ENCODE measurements around the gene FCN2.
A peak's percentile ranks its signal among the peaks of the same experiment; 100 is the strongest.
"Not testable (repeated sequence)": the region's sequence is repeated elsewhere in the genome, so short reads cannot be mapped to it uniquely, and the experiment has no call there.

FCN2 gene

GRCh38 chr9:134847138-134847537, 33.5 kb upstream of the FCN2 start:
- no peak for DNase-seq (ENCODE audit: low read depth, low spot score)

- no peak for DNase-seq (ENCODE audit: low read depth, low spot score)
Observed at GRCh38 chr9:134847752-134848432, 32.7 kb upstream of the FCN2 start.

- DNase-seq (ENCODE audit: low read depth, low spot score), result no peak
Observed at GRCh38 chr9:134848504-134848903, 32.1 kb upstream of the FCN2 start.

GRCh38 chr9:134850611-134851010, 30.0 kb upstream of the FCN2 start:
- DNase-seq (ENCODE audit: low read depth, low spot score), result no peak

- no peak for DNase-seq (ENCODE audit: low read depth, low spot score)
Observed at GRCh38 chr9:134851020-134851419, 29.6 kb upstream of the FCN2 start.

- no peak for DNase-seq (ENCODE audit: low read depth, low spot score)
Observed at GRCh38 chr9:134852906-134853654, 27.5 kb upstream of the FCN2 start.

- no peak for DNase-seq (ENCODE audit: low read depth, low spot score)
Observed at GRCh38 chr9:134853893-134854292, 26.7 kb upstream of the FCN2 start.

GRCh38 chr9:134854541-134854981, 26.0 kb upstream of the FCN2 start:
- no peak for DNase-seq (ENCODE audit: low read depth, low spot score)

GRCh38 chr9:134855231-134855899, 25.2 kb upstream of the FCN2 start:
- no peak for DNase-seq (ENCODE audit: low read depth, low spot score)

- DNase-seq (ENCODE audit: low read depth, low spot score), result no peak
Observed at GRCh38 chr9:134855900-134856377, 24.7 kb upstream of the FCN2 start.

- DNase-seq (ENCODE audit: low read depth, low spot score), result not testable (repeated sequence)
Observed at GRCh38 chr9:134857451-134857850, 23.2 kb upstream of the FCN2 start.

GRCh38 chr9:134858051-134858841, 22.4 kb upstream of the FCN2 start:
- no peak for DNase-seq (ENCODE audit: low read depth, low spot score)

GRCh38 chr9:134860510-134860909, 20.1 kb upstream of the FCN2 start:
- no peak for DNase-seq (ENCODE audit: low read depth, low spot score)

GRCh38 chr9:134861595-134862334, 18.8 kb upstream of the FCN2 start:
- no peak for DNase-seq (ENCODE audit: low read depth, low spot score)

- DNase-seq (ENCODE audit: low read depth, low spot score), result no peak
Observed at GRCh38 chr9:134863306-134863902, 17.2 kb upstream of the FCN2 start.

- DNase-seq (ENCODE audit: low read depth, low spot score), result peak; percentile 37
Observed at GRCh38 chr9:134863941-134864820, 16.4 kb upstream of the FCN2 start.

GRCh38 chr9:134864821-134865190, 15.8 kb upstream of the FCN2 start:
- no peak for DNase-seq (ENCODE audit: low read depth, low spot score)

GRCh38 chr9:134867917-134868750, 12.5 kb upstream of the FCN2 start:
- DNase-seq (ENCODE audit: low read depth, low spot score), result no peak

All from ELF-1 (cell line).